Smooth muscle cell (in vitro differentiated cells): ENCODE results near the gene DEFB132. TPM values are rescaled to one million over a fixed set of nuclear protein-coding genes. Genes with fewer than 3 reads are reported as not detected.

Experiments
- DNase-seq: peaks from one replicate; lab custom pipeline; 2025; ENCODE audit not compliant: unreplicated experiment; lab: John Stamatoyannopoulos, UW
- H2AFZ ChIP-seq: fragments of 200-600 bp; sonication (generic); 2 replicates; pipeline ENCODE4 v1.6.0; 2016; ENCODE audit warnings: antibody characterized with exemption, low read depth, mild to moderate bottlenecking
- H3F3A ChIP-seq: fragments of 200-600 bp; sonication (generic); 2 replicates; pipeline ENCODE4 v1.6.0; 2017; ENCODE audit warnings: antibody characterized with exemption, low read depth
- H3K27ac ChIP-seq: fragments of 200-600 bp; sonication (generic); 2 replicates; pipeline ENCODE4 v1.5.1; 2016; ENCODE audit warnings: low read depth, mild to moderate bottlenecking
- H3K27me3 ChIP-seq: fragments of 200-600 bp; sonication (generic); 2 replicates; pipeline ENCODE4 v1.6.1; 2016; ENCODE audit warnings: low read depth, mild to moderate bottlenecking
- H3K36me3 ChIP-seq: fragments of 200-600 bp; sonication (generic); 2 replicates; pipeline ENCODE4 v1.5.1; 2016; ENCODE audit warnings: low read depth
- H3K4me1 ChIP-seq: fragments of 200-600 bp; sonication (generic); 2 replicates; pipeline ENCODE4 v1.5.1; 2016; ENCODE audit warnings: low read depth
- H3K4me2 ChIP-seq: fragments of 200-600 bp; sonication (generic); 2 replicates; pipeline ENCODE4 v1.6.0; 2016; ENCODE audit warnings: mild to moderate bottlenecking
- H3K4me3 ChIP-seq: fragments of 200-600 bp; sonication (generic); 2 replicates; pipeline ENCODE4 v1.5.1; 2016; ENCODE audit warnings: mild to moderate bottlenecking
- H3K79me2 ChIP-seq: fragments of 200-600 bp; sonication (generic); 2 replicates; pipeline ENCODE4 v1.6.0; 2016; ENCODE audit warnings: low read depth, mild to moderate bottlenecking
- H3K9ac ChIP-seq: fragments of 200-600 bp; sonication (generic); 2 replicates; pipeline ENCODE4 v1.6.0; 2016; ENCODE audit warnings: low read depth
- H3K9me3 ChIP-seq: fragments of 200-600 bp; sonication (generic); replicated peaks from 2 replicates; pipeline ENCODE4 v1.5.1; 2016; ENCODE audit warnings: low read depth
- H4K20me1 ChIP-seq: fragments of 200-600 bp; sonication (generic); 2 replicates; pipeline ENCODE4 v1.6.0; 2016; ENCODE audit warnings: low read depth
- CTCF ChIP-seq: fragments of 200-600 bp; sonication (generic); IDR thresholded peaks from 2 replicates; pipeline ENCODE4 v1.5.1; 2017; ENCODE audit warnings: borderline replicate concordance, mild to moderate bottlenecking, antibody characterized with exemption; ENCODE audit not compliant: insufficient read depth, poor library complexity, severe bottlenecking
- WGBS: methylation state at CpG from one replicate; pipeline ENCODE4 v1.1.7; 2016; ENCODE audit warnings: low lambda C conversion rate; 5-methylcytosine and 5-hydroxymethylcytosine counted together
- polyA plus RNA-seq: library from polyadenylated mRNA; unstranded; fragments of >200 nt; fragmentation: Nextera tagmentation; extraction: Ambion mirVana; gene quantifications from 2 replicates; pipeline ENCODE4 v1.2.1, GENCODE V29; 2016
- total RNA-seq: library from RNA; depleted of rRNA; stranded (reverse); fragments of >200 nt; gene quantifications from 2 replicates; pipeline ENCODE4 v1.2.3, GENCODE V29; 2014

The DEFB132 gene
- total and polyA plus RNA-seq, 2 experiments from 2014 or later, result not detected

GRCh38 chr20:294602-295001 is 37.1 kb downstream of the DEFB132 start:
- 92% methylated on average over 5 of the region's 5 CpGs for WGBS
- no peaks in the 10 kb centered on the region for H3K9me3 ChIP-seq

GRCh38 chr20:295804-296203 is 38.3 kb downstream of the DEFB132 start:
- no peak overlapping the region for H3K4me2 ChIP-seq
- H3K4me1 ChIP-seq, result peaks cover 23% of the 10 kb centered on the region
- TF ChIP-seq CTCF, result no peak
- H3K79me2 ChIP-seq, result peaks cover 38% of the 10 kb centered on the region
- no peak overlapping the region for H3K9ac ChIP-seq
- H3F3A ChIP-seq, result peaks cover 11% of the 10 kb centered on the region
- no peak overlapping the region for H2AFZ ChIP-seq
- no peaks in the 10 kb centered on the region for H3K27me3 ChIP-seq
- H3K9me3 ChIP-seq, result no peaks in the 10 kb centered on the region
- peaks cover 28% of the 10 kb centered on the region for H4K20me1 ChIP-seq
- WGBS, result 82% methylated on average over 4 of the region's 4 CpGs
- DNase-seq, result no peak
- H3K27ac ChIP-seq, result no peak overlapping the region
- H3K4me3 ChIP-seq, result no peak overlapping the region
- no peaks in the 10 kb centered on the region for H3K36me3 ChIP-seq

More at GRCh38 chr20:294602-295001, 37.1 kb downstream of the DEFB132 start:
- Histone ChIP-seq H4K20me1 (peaks cover 16% of the 10 kb centered on the region), H3K4me2 (no peak overlapping the region), H2AFZ (no peak overlapping the region), H3K27me3 (no peaks in the 10 kb centered on the region), H3K79me2 (peaks cover 30% of the 10 kb centered on the region), H3K4me1 (peaks cover 13% of the 10 kb centered on the region), H3F3A (peaks cover 7% of the 10 kb centered on the region), H3K27ac (no peak overlapping the region), H3K9ac (no peak overlapping the region), H3K36me3 (no peaks in the 10 kb centered on the region), H3K4me3 (no peak overlapping the region)
- no peak for TF ChIP-seq CTCF
- DNase-seq, result no peak

- no peaks in the 10 kb centered on the region for H3K27me3 ChIP-seq
- peak within 1 kb of the TSS; percentile 15 for H2AFZ ChIP-seq
- peak; percentile 75 for DNase-seq
- 1% methylated on average over 89 of the region's 99 CpGs for WGBS
- peak within 1 kb of the TSS; percentile 94 for H3K4me2 ChIP-seq
- peaks cover 38% of the 10 kb centered on the region for H3K79me2 ChIP-seq
- no peak for TF ChIP-seq CTCF
- H3K9ac ChIP-seq, result peak within 1 kb of the TSS; percentile 91
- peaks cover 17% of the 10 kb centered on the region for H3F3A ChIP-seq
- peak within 1 kb of the TSS; percentile 89 for H3K4me3 ChIP-seq
- H4K20me1 ChIP-seq, result peaks cover 38% of the 10 kb centered on the region
- no peaks in the 10 kb centered on the region for H3K9me3 ChIP-seq
- peak within 1 kb of the TSS; percentile 93 for H3K27ac ChIP-seq
- peaks cover 34% of the 10 kb centered on the region for H3K4me1 ChIP-seq
- H3K36me3 ChIP-seq, result no peaks in the 10 kb centered on the region
These were observed 39.8 kb downstream of the DEFB132 start, which contains the start of gene ZCCHC3 for GRCh38 chr20:297098-297924. TSS of gene ZCCHC3 (plus strand) at chr20:297570. CDS start at chr20:297587, 17 bp downstream.
